LNCaP clone FGC (cell line): ENCODE results near the gene SOWAHA.

Experiments
- DNase-seq: peaks from one replicate; pipeline ENCODE4 v3.0.0-alpha.2; 2011; ENCODE audit warnings: low read depth
- H3K4me3 ChIP-seq: 2 replicates; pipeline ENCODE4 v1.5.1; 2011; ENCODE audit warnings: mild to moderate bottlenecking, low read depth, low read length, control low read depth
- CTCF ChIP-seq: IDR thresholded peaks from 2 replicates; pipeline ENCODE4 v1.5.1; 2012; ENCODE audit warnings: mild to moderate bottlenecking; ENCODE audit not compliant: control insufficient read depth, insufficient read depth; ENCODE audit errors: extremely low read depth

SOWAHA gene

GRCh38 chr5:132782101-132782500 is 31.0 kb upstream of the SOWAHA start:
- TF ChIP-seq CTCF: no peak
- H3K4me3 ChIP-seq: no peak overlapping the region
- DNase-seq: no peak

- H3K4me3 ChIP-seq: no peak overlapping the region
- TF ChIP-seq CTCF: no peak
- DNase-seq: no peak
Observed at GRCh38 chr5:132785365-132785764, 27.7 kb upstream of the SOWAHA start.

- no peak for DNase-seq
- TF ChIP-seq CTCF: no peak
- H3K4me3 ChIP-seq: no peak overlapping the region
Observed at GRCh38 chr5:132785864-132786263, 27.2 kb upstream of the SOWAHA start.

GRCh38 chr5:132787076-132787475 is 26.0 kb upstream of the SOWAHA start:
- no peak for TF ChIP-seq CTCF
- DNase-seq: no peak
- H3K4me3 ChIP-seq: no peak overlapping the region

- no peak for DNase-seq
- TF ChIP-seq CTCF: no peak
- no peak overlapping the region for H3K4me3 ChIP-seq
Observed at GRCh38 chr5:132788508-132788907, 24.6 kb upstream of the SOWAHA start.

GRCh38 chr5:132788990-132789886 is 23.9 kb upstream of the SOWAHA start:
- no peak for DNase-seq
- no peak for TF ChIP-seq CTCF
- no peak overlapping the region for H3K4me3 ChIP-seq
